ENCODE measurements around the gene PAWR.
"Not testable (repeated sequence)": the region's sequence is repeated elsewhere in the genome, so short reads cannot be mapped to it uniquely, and the experiment has no call there.

PAWR gene

GRCh38 chr12:79569679-79570078, 121.1 kb downstream of the PAWR start:
- no peak overlapping the region for H3K4me3 ChIP-seq (ENCODE audit: low read length)
- no peak for DNase-seq (ENCODE audit: low read depth)
- no peak for TF ChIP-seq CTCF (conservative IDR thresholded peaks at IDR 0.05; ENCODE audit: low read depth, low read length)

GRCh38 chr12:79567175-79567563, 123.6 kb downstream of the PAWR start:
- no peak overlapping the region for H3K4me3 ChIP-seq (ENCODE audit: low read length)
- no peak for DNase-seq (ENCODE audit: low read depth)
- TF ChIP-seq CTCF (conservative IDR thresholded peaks at IDR 0.05; ENCODE audit: low read depth, low read length), result no peak

GRCh38 chr12:79566452-79567174, 124.2 kb downstream of the PAWR start:
- no peak overlapping the region for H3K4me3 ChIP-seq (ENCODE audit: low read length)
- TF ChIP-seq CTCF (conservative IDR thresholded peaks at IDR 0.05; ENCODE audit: low read depth, low read length), result no peak
- DNase-seq (ENCODE audit: low read depth), result peak; percentile 13

- not testable (repeated sequence) for DNase-seq (ENCODE audit: low read depth); H3K4me3 ChIP-seq (ENCODE audit: low read length)
Observed at GRCh38 chr12:79564727-79565350, 125.9 kb downstream of the PAWR start.

- H3K4me3 ChIP-seq (ENCODE audit: low read length), result no peak overlapping the region
- TF ChIP-seq CTCF (conservative IDR thresholded peaks at IDR 0.05; ENCODE audit: low read depth, low read length), result no peak
- DNase-seq (ENCODE audit: low read depth), result no peak
Observed at GRCh38 chr12:79563021-79563740, 127.6 kb downstream of the PAWR start.

GRCh38 chr12:79561401-79562132, 129.2 kb downstream of the PAWR start:
- TF ChIP-seq CTCF (conservative IDR thresholded peaks at IDR 0.05; ENCODE audit: low read depth, low read length), result no peak
- H3K4me3 ChIP-seq (ENCODE audit: low read length), result no peak overlapping the region
- DNase-seq (ENCODE audit: low read depth), result no peak

GRCh38 chr12:79560225-79560889, 130.4 kb downstream of the PAWR start:
- DNase-seq (ENCODE audit: low read depth), result no peak
- no peak for TF ChIP-seq CTCF (conservative IDR thresholded peaks at IDR 0.05; ENCODE audit: low read depth, low read length)
- no peak overlapping the region for H3K4me3 ChIP-seq (ENCODE audit: low read length)
